NOMO-1 treated with DMSO at 0.1 percent for 48 hours (cell line): ENCODE results near the gene C8G.

Source experiments
- DNase-seq: peaks from one replicate; lab custom pipeline; 2025; ENCODE audit not compliant: unreplicated experiment; lab: John Stamatoyannopoulos, UW

The C8G gene

DNA sequence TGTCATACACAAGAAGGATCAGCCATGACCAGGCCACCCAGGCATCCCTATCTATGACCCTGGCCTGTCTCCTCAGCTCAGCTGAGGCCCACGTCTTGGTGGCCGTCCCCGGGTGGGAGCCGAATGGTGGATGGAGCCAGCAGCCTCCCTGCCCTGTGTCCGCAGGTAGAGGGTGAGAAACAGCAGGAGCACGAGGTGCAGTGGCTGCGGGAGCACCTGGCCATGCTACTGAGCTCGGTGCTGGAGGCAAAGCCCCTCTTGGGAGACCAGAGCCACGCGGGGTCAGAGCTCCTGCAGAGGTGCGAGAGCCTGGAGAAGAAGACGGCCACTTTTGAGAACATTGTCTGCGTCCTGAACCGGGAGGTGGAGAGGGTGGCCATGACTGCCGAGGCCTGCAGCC lies 25.0 kb upstream of the C8G start:
- DNase-seq, result no peak

DNA sequence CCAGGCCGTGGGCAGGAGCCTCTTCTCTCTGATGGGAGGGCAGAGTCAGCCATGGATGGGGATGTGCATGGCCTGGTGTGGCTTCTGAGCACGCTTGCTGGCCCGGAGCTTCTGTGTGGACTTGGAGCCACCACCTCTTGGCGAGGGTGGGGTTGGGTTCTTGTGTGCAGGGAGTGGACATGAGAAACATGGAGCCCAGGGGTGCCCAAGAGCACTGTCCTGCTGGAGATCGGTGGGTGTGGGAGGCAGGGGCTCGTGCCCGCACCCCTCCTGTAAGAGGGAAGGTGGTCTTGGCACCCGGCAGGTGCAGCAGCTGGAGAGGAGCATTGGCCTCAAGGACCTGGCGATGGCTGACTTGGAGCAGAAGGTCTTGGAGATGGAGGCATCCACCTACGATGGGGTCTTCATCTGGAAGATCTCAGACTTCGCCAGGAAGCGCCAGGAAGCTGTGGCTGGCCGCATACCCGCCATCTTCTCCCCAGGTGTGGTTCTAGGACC lies 24.3 kb upstream of the C8G start:
- no peak for DNase-seq

DNA sequence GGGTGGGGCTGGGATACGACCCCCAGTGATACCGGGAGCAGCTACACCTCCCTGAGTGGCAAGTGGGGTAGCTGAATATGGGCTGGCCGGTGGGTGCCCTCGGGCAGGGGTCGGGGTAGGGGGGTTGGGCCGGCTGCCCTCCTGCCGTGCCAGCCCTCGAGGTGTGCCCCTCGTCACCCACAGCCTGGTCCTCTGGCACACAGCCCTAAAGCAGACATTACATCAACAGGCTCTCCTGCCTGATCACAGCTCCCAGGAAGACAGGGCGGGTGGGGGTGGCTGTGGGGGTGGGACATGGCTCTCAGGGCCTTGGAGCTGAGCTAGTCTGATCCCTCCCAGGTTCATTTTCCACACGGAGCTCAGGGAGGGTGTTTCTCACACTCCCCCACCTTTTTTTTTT lies 23.7 kb upstream of the C8G start:
- no peak for DNase-seq

DNA sequence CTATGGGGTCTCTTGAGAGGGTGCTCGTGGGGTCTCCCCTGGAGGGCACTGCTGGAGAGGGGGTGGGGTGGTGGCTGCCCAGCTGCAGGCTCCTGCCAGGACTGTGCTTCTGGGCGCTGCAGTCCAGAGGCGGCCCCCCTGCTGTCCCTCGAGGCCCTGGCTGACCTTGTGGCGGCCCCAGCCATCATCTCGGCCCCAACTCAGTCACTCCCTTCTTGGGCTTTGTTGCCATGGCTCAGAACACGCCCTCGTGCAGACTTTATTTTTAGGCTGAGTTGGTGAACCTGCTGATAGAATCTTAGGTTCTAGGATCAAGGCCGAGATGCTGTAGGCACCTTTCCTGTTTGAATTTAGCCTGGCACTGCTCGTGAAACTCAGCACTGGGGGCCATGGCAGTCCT lies 23.3 kb upstream of the C8G start:
- no peak for DNase-seq

DNA sequence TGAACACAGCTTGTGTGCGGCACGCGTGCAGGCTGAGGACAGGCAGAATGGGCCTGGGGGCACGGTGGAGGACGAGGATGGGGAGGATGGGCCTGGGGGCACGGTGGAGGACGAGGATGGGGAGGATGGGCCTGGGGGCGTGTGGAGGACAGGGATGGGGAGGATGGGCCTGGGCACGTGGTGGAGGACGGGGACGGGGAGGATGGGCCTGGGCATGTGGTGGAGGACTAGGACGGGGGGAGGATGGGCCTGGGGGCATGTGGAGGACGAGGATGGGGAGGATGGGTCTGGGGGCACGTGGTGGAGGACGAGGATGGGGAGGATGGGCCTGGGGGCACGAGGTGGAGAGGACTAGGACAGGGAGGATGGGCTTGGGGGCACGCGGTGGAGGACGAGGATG lies 22.5 kb upstream of the C8G start:
- no peak for DNase-seq

DNA sequence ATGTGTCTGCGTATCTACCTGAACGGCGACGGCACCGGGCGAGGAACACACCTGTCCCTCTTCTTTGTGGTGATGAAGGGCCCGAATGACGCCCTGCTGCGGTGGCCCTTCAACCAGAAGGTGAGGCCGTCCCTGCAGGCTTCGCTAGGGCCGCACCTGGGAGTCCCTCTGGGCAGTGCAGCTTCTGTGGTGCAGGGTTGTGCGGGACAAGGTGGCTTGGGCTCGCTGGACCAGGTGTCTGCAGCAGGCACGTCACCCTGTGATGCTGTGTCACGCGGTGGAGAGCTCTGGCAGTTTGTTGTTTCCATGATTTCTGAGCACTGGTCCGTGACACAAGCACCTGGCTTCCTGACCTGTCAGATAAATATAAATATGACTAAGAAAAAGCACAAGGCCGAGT lies 21.2 kb upstream of the C8G start:
- no peak for DNase-seq

DNA sequence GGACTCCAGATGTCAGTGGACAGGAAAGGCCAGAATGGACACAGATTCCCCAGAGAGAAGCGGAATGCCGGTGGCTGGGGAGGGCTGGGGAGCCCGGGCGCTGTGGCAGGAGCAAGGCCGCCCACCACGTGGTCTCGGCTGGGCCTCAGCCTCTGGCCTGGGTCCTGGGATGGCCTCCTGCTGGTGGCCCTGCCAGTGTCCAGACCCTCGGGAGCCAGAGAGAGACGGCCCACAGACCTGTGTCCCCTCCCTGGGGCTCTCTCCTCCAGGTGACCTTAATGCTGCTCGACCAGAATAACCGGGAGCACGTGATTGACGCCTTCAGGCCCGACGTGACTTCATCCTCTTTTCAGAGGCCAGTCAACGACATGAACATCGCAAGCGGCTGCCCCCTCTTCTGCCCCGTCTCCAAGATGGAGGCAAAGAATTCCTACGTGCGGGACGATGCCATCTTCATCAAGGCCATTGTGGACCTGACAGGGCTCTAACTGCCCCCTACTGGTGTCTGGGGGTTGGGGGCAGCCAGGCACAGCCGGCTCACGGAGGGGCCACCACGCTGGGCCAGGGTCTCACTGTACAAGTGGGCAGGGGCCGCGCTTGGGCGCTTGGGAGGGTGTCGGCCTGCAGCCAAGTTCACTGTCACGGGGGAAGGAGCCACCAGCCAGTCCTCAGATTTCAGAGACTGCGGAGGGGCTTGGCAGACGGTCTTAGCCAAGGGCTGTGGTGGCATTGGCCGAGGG lies 19.5 kb upstream of the C8G start:
- no peak for DNase-seq

DNA sequence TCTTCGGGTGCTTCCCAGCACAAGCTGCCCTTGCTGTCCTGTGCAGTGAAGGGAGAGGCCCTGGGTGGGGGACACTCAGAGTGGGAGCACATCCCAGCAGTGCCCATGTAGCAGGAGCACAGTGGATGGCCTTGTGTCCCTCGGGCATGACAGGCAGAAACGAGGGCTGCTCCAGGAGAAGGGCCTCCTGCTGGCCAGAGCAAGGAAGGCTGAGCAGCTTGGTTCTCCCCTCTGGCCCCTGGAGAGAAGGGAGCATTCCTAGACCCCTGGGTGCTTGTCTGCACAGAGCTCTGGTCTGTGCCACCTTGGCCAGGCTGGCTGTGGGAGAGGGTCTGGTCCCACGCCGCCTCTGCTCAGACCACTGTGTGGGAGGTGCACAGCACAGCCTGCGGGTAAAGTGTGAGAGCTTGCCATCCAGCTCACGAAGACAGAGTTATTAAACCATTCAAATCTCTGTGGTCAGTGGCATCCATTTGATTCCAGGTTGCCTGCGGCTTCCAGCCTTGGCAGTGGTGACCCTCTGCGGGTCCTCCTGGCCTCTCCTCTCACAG lies 18.8 kb upstream of the C8G start:
- DNase-seq, result no peak

DNA sequence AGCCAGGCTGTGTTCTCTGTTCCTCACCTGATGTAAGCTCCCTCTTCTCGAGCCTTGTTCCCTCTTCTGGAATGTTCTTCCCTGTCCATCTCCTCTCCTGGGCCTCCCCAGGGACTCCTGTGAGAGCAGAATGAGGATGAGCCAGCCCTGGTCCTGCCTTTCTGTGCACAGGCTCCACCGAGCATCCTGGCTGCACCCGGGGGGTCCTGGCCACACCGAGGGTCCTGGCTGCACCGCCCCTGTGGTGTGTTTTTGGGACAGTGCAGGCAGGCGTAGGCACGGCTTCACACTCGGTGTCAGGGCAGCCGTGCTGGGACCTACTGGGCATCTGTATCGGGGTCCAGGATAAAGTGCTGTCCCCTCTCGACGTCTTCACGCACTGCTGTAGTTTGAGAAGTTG lies 18.3 kb upstream of the C8G start:
- DNase-seq, result no peak

DNA sequence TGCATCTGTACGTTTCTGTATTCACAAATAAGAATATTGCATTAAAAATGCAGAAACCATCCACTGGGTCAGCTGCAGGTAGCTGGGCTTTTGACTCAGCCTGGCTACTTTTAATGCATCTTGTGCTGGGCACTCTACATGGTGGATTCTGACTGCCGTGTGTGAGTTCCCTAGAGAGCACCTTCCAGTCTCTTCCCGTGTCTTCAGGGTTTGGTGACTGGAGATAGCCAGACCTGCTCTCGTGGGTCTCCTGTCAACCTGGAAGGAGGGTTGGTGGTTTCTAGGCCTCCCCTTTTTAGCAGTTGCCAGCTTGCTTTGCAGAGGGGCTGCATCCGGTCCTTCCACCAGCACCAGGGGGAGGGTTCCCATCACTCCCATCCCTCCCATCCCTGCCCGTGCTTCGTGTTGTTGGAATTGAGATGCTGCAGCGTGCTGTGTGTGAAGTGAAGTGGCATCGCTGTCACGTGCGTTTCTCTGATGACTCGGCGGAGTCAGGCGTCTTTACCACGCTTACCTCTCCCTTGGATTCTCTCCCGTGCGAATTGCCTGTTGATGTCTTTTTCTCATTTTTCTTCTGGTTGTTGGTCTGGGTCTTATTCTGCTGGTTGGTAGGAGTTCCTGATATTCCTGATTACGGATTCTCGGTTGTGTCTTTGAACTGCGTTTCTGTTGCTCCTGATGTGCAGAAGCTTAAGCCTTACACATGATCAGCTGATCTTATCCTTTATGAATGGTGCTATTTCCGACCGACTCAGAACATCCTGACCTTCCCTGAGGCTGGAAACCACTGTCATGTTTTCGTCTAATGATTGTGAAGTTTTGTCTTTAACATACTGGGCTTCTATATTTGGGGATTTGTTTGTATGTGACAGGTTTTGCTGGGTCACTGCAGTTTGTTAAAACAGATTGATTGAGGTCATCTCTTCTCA lies 17.4 kb upstream of the C8G start:
- no peak for DNase-seq

DNA sequence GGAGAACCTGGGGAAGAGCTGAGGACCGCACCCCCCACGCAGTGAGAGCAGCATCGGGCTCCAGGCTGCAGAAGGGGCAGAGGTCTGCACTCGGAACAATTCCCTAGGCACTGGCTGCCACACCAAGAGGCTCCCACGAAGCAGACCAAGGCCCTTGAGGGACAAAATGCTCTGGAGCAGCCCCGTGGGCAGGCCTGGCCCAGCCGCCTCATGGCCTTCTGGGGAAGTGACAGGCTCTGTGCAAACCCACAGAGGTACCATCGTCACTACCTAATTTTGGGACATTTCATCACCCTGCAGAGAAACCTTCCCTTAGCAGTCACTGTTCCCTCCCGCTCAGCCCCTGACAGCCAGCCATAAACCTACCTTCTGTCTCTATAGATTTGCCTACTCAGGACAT lies 16.5 kb upstream of the C8G start:
- DNase-seq, result peak; percentile 91

DNA sequence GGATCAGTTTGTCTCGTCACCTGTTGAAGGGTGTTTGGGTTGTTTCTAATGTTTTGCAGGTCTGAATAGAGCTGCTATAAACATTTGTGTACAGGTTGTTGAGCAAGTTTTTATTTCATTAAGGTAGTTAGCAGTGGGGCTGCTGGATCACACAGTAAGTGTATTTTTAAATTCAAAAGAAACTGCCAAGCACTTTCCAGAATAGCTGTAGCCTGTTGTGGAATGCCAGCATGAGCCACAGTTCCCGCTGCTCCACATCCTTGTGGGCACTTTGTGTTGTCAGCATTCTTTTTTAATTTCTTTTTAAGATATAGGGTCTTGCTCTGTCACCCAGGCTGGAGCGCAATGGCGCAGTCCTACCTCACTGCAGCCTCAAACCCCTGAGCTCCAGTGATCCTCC lies 15.0 kb upstream of the C8G start:
- no peak for DNase-seq

DNA sequence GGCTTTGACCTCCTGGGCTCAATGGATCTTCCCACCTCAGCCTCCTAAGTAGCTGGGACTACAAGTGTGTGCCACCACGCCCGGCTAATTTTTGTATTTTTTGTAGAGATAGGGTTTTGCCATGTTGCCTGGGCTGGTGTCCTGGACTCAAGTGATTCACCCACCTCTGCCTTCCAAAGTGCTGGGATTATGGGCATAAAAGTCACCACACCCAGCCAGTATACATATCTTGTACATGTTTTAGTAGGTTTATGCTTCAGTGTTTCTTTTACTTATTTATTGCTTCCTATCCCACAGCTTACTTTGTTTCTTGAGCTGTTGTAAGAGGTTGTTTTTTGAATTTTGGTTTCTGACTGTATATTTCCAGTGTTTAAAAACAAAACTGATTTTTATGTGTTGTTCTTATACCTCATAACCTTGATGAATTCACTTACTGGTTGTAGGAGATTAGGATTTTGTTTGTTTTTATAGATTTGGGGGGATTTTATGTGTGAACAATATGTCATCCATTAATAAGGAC lies 13.4 kb upstream of the C8G start:
- DNase-seq, result no peak

DNA sequence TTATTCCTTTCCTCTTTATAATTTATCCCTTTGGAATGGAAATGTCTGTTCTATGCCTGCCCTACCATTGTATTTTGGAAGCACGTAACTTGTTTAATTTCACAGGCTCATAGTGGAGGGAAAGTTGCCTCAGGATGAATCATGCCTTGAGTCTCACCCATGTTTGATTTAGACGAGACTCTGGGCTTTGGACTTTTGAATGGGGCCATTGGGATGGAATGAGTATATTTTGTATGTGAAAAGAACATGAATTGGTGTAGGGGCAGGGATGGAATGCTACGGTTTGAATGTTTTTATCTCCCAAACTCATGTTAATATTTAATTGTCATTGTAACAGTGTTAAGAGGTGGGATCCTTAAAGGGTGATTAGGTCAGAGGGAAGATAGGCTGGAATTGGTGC lies 10.8 kb upstream of the C8G start:
- DNase-seq, result no peak

DNA sequence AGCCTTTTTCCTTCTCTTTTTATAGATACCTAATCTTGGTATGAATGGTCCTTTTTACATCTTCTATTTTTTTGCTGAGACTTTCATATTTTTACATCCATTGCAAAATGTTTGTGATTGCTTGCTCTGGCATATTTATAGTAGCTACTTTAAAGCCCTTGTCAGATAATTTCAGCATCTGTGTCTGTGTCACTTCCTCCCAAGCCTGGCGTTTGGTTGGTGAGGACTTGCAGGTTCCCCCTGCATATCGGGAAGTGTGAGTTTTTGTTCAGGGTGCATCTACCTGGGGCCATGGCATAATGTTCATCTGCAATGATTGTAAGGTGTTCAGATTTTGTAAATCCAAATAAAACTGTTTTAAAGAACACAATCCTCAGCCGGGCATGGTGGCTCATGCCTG lies 9.4 kb upstream of the C8G start:
- DNase-seq, result peak; percentile 97

DNA sequence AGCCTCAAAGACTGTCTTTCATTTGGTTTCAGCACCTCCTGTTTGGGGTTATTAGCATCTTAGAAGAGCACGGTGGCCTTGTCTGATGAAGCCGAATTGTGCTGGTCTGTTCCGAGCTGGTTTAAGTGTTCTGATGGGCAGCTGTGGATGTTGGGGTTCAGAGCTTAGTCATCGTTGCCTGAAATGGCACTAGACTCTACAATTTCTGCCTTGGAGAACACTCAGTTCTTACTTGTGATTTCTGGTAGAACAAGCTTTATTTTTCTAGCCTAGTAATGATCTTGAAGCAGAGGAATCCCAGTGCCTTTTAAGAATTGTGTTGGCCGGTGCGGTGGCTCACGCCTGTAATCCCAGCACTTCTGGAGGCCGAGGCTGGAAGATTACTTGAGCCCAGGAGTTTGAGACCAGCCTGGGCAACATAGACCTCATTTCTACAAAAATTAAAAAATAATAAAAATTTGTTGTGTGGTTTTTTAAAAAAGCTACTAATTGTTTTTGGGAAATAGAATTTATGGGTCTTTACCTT lies 8.3 kb upstream of the C8G start:
- DNase-seq, result no peak

DNA sequence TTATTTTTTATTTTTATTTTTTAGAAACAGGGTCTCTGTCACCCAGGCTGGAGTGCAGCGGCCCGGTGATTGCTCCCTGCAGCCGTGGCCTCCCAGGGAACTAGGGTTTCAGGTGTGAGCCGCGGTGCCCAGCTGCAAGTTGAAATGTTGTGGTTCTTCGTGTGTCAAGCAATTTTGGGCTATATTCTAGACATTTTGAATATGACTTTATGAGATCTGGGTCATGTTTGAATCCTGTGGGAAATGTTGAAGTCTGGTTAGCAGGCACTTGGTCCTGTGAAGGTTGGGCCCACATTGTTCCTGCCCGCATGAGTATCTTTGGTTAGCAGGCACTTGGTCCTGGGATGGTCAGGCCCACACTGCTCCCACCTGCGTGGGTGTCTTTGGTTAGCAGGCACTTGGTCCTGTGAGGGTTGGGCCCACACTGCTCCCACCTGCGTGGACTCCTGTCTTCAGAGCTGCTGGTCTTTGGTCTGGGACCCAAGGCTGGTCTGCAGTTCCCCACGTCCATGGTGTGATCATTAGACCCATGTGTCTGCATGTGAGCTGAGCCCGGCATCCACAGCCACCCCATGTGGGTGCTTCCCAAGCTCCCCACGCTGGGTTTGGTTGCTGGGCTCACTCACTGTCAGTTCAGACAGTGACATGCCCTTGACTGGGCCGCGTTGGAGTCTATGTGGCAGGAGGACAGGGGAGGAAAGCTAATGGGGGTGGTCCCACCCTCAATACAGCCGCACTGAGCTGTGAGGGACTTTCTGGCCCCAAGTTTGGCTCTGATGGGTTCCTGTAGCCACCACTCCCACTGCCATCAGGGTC lies 7.6 kb upstream of the C8G start:
- DNase-seq, result no peak

DNA sequence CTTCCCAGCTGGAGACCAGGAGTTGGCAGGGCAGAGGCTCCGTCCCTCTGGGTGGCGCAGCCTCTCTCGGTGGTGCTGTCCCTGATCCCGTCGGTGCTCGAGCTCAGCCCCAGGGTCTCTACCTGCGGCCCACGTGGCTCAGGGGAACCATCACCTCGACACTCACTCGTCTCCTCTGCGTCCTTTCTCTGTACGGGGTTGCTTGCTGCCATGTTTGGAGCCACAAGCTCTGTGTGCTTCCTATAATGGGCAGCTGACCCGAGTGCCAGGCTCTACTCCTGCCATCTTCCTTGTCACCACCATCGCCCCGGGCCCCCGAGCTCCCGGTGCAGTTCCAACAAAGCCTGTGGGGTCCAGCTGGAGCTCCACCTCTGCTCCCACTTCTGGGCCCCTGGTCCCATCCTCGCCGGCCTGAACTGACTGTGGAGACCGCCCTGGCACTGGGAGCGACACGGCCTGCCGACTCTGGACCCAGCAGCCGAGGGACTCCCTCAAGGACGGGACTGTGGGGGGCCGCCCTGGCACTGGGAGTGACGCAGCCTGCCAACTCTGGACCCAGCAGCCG lies 5.5 kb upstream of the C8G start:
- no peak for DNase-seq

DNA sequence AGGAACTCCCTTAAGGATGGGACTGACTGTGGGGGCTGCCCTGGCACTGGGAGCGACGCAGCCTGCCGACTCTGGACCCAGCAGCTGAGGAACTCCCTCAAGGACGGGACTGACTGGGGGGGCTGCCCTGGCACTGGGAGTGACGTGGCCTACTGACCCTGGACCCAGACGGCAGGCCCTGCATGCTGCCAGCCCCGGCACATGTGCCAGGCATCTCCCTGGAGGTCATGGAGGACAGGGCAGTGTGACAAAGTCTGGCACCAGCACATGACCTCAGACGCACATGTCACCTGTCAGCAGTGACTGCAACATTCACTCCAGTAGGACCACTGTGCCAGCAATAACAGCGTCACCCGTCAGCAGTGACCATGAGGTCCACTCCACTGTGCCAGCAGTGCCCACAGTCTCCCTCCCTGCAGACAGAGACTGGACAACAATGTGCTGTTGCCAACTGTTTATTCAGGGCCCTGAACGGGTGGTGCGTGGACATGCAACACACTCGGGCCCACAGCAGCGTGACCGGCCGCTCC lies 5.0 kb upstream of the C8G start:
- no peak for DNase-seq
